Osteoblast (primary cell): ENCODE measurements around the gene SIDT1. TPM values are rescaled to one million over a fixed set of nuclear protein-coding genes. Genes with fewer than 3 reads are reported as not detected.

Experiments used
- DNase-seq: peaks from one replicate; pipeline ENCODE4 v3.0.0; 2011; ENCODE audit warnings: low spot score, mixed read lengths; ENCODE audit not compliant: insufficient read length; ENCODE audit errors: missing footprints
- H2AFZ ChIP-seq: 2 replicates; pipeline ENCODE4 v1.6.0; 2011; ENCODE audit warnings: mild to moderate bottlenecking, low read length
- H3K27ac ChIP-seq: 2 replicates; pipeline ENCODE4 v1.5.1; 2011; ENCODE audit warnings: mild to moderate bottlenecking, low read depth, low read length, moderate library complexity
- H3K27me3 ChIP-seq: 2 replicates; pipeline ENCODE4 v1.6.0; 2012; ENCODE audit warnings: mild to moderate bottlenecking, control low read depth, inconsistent platforms, low read length, moderate library complexity; ENCODE audit not compliant: insufficient read depth
- H3K36me3 ChIP-seq: 2 replicates; pipeline ENCODE4 v1.5.1; 2011; ENCODE audit warnings: mild to moderate bottlenecking, low read length, control low read depth, moderate library complexity; ENCODE audit not compliant: insufficient read depth
- H3K4me1 ChIP-seq: 2 replicates; pipeline ENCODE4 v1.5.1; 2011; ENCODE audit warnings: mild to moderate bottlenecking, low read length, control low read depth, moderate library complexity; ENCODE audit not compliant: insufficient read depth
- H3K4me2 ChIP-seq: 2 replicates; pipeline ENCODE4 v1.6.0; 2011; ENCODE audit warnings: mild to moderate bottlenecking, low read length; ENCODE audit not compliant: insufficient read depth
- H3K4me3 ChIP-seq: fragments of 200-600 bp; sonication (generic); 3 replicates; pipeline ENCODE4 v1.5.1; 2012; ENCODE audit warnings: mild to moderate bottlenecking, low read length, inconsistent platforms; ENCODE audit not compliant: insufficient read depth
- H3K79me2 ChIP-seq: 2 replicates; pipeline ENCODE4 v1.6.0; 2012; ENCODE audit warnings: mild to moderate bottlenecking, low read length, control low read depth, inconsistent platforms; ENCODE audit not compliant: insufficient read depth
- H3K9me3 ChIP-seq: 2 replicates; pipeline ENCODE4 v1.5.1; 2011; ENCODE audit warnings: low read depth, low read length, control low read depth
- H4K20me1 ChIP-seq: 2 replicates; pipeline ENCODE4 v1.6.0; 2012; ENCODE audit warnings: mild to moderate bottlenecking, low read length, control low read depth; ENCODE audit not compliant: insufficient read depth
- CTCF ChIP-seq: IDR thresholded peaks from 2 replicates; pipeline ENCODE4 v1.5.1; 2011; ENCODE audit warnings: mild to moderate bottlenecking, low read depth, low read length, moderate library complexity; ENCODE audit errors: extremely low read depth
- total RNA-seq: library from RNA; depleted of rRNA; stranded (reverse); fragments of >200 nt; gene quantifications from 2 replicates; pipeline ENCODE4 v1.2.3, GENCODE V29; 2012

SIDT1 gene
- total RNA-seq, 1 donor: under 0.01 TPM

DNA sequence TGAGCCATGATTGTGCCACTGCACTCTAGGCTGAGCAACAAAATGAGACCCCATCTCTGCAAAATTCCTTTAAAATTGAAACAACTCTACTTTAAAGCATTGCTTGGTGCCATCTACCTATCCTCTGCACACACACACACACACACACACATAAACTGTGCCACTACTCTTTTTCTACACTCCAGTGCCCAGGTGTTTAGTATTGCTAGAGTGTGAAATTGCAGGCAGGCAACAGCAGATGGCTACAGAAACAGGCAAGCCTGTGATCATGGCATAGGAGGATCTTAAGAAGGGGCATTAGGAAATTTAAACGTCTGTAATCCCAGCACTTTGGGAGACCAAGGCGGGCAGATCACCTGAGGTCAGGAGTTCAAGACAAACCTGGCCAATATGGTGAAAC, 39.0 kb downstream of the SIDT1 start:
- Histone ChIP-seq H3K79me2 (no peaks in the 10 kb centered on the region), H3K27me3 (peaks cover 35% of the 10 kb centered on the region), H3K4me3 (no peak overlapping the region), H3K9me3 (no peaks in the 10 kb centered on the region), H3K4me2 (no peak overlapping the region), H3K36me3 (no peaks in the 10 kb centered on the region), H4K20me1 (no peaks in the 10 kb centered on the region), H2AFZ (no peak overlapping the region), H3K27ac (no peak overlapping the region), H3K4me1 (no peaks in the 10 kb centered on the region)
- no peak for DNase-seq
- TF ChIP-seq CTCF: no peak

DNA sequence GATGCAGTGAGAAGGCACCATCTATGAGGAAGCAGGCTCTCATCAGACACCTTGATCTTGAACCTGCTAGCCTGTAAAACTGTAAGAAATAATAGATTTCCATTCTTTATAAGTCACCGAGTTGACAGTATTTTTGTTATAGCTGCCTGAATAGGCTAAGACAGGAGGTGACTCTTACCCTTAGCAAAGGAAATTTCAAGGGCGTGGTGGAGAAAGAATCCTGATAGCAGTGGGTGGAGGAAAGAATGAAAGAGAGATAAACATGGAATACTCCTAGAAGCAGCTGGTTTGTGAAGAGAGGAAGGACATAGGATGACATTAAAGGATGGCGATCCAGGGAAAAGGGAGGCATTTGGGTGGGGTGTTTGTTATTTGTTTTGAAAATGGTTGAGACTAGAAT, 41.4 kb downstream of the SIDT1 start:
- Histone ChIP-seq H3K27ac (no peak overlapping the region), H3K4me3 (no peak overlapping the region), H3K27me3 (peaks cover 35% of the 10 kb centered on the region), H3K9me3 (no peaks in the 10 kb centered on the region), H3K4me1 (no peaks in the 10 kb centered on the region), H3K4me2 (no peak overlapping the region), H2AFZ (no peak overlapping the region), H4K20me1 (no peaks in the 10 kb centered on the region), H3K79me2 (no peaks in the 10 kb centered on the region), H3K36me3 (no peaks in the 10 kb centered on the region)
- no peak for TF ChIP-seq CTCF
- no peak for DNase-seq

- Histone ChIP-seq H2AFZ (no peak overlapping the region), H4K20me1 (no peaks in the 10 kb centered on the region), H3K79me2 (no peaks in the 10 kb centered on the region), H3K36me3 (no peaks in the 10 kb centered on the region), H3K27me3 (peaks cover 35% of the 10 kb centered on the region), H3K9me3 (no peaks in the 10 kb centered on the region), H3K27ac (no peak overlapping the region), H3K4me1 (no peaks in the 10 kb centered on the region), H3K4me3 (no peak overlapping the region), H3K4me2 (no peak overlapping the region)
- DNase-seq: no peak
- TF ChIP-seq CTCF: no peak
Measured at GRCh38 chr3:113574213-113574612, 41.9 kb downstream of the SIDT1 start.

GRCh38 chr3:113575206-113575605, 42.9 kb downstream of the SIDT1 start:
- Histone ChIP-seq H3K4me1 (no peaks in the 10 kb centered on the region), H2AFZ (no peak overlapping the region), H4K20me1 (no peaks in the 10 kb centered on the region), H3K27ac (no peak overlapping the region), H3K9me3 (no peaks in the 10 kb centered on the region), H3K4me2 (no peak overlapping the region), H3K4me3 (no peak overlapping the region), H3K79me2 (no peaks in the 10 kb centered on the region), H3K36me3 (no peaks in the 10 kb centered on the region), H3K27me3 (peaks cover 33% of the 10 kb centered on the region)
- no peak for DNase-seq
- no peak for TF ChIP-seq CTCF
